ENCODE data around the gene IFIT1B. TPM values are rescaled to one million over a fixed set of nuclear protein-coding genes. Genes with fewer than 3 reads are reported as not detected.
"Not testable (repeated sequence)": the region's sequence is repeated elsewhere in the genome, so short reads cannot be mapped to it uniquely, and the experiment has no call there.

Gene IFIT1B
- total RNA-seq, 1 experiment from 2014 or later, result not detected

DNA sequence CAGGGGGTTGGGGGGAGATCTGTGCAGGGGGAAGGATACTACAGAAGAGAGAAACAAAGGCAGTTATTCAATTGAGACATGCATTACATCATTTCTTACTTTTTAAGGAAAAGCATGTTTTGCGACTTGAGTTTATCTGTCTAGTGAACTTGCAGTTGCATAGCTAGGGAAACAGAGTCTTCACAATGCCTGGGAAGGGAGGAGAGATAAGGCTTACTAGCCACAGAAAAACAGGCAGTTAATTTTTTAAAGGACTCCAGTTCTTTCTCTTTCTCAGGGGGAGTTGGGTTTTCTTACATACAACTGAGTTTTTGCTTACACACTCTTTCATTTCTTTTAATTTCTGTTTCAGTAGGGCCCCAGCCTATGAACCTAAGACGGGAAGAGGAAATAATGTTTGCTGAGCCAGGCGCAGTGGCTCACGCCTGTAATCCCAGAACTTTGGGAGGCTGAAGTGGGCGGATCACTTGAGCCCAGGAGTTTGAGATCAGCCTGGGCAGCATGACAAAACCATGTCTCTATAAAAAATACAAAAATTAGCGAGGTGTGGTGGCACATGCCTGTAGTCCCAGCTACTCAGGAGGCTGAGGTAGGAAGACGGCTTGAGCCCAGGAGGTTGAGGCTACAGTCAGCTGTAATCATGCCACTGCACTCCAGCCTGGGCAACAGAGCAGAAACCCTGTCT is 27.1 kb upstream of the IFIT1B start:
- H3K36me3 Mint-ChIP-seq; DNase-seq (ENCODE audit: low spot score); H3K4me3 Mint-ChIP-seq; ATAC-seq; H3K27me3 Mint-ChIP-seq (ENCODE audit: low read depth); CTCF ChIA-PET; POLR2A ChIA-PET: not testable (repeated sequence)
- peaks cover 66% of the 10 kb centered on the region for H3K4me1 Mint-ChIP-seq
- H3K9me3 Mint-ChIP-seq, result peaks cover 14% of the 10 kb centered on the region
- peak overlapping the region; percentile 95 for H3K27ac Mint-ChIP-seq

DNA sequence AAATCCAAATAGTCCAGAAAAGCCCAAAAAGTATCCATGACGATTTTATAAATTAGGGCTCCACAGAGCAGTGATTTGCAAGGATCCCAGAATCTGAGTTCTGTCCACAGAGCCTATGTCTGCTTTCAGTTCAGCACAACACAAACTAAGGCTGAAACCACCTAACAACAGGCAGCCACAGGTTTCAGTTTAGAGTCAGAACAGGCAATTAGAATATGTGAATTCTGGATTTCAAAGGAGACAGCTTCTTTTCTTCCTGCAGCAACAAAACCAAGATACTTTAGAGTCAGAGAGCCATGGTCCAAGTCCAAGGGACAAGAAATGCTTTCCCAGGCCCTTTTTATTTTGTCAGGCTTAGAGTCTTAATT is 26.5 kb upstream of the IFIT1B start:
- ChIA-PET POLR2A (no interaction called here), CTCF (interaction anchor here (0.9 to 1.8 kb wide), 2 partner anchors 18 to 38 kb away, joined by 3 to 8 read pairs; no protein-coding TSS in a partner anchor)
- no peak overlapping the region for H3K4me3 Mint-ChIP-seq
- DNase-seq (ENCODE audit: low spot score) (no peak), ATAC-seq (no peak)
- H3K27me3 Mint-ChIP-seq (ENCODE audit: low read depth), result no peaks in the 10 kb centered on the region
- H3K36me3 Mint-ChIP-seq, result peaks cover 8% of the 10 kb centered on the region
- peak overlapping the region; percentile 95 for H3K27ac Mint-ChIP-seq
- peaks cover 14% of the 10 kb centered on the region for H3K9me3 Mint-ChIP-seq
- TF ChIP-seq EMX1 (CRISPR knock-in tag; IDR thresholded peaks at IDR 0.05) (no peak), SP1 (CRISPR knock-in tag; conservative IDR thresholded peaks at IDR 0.05) (no peak), RELA (CRISPR knock-in tag; IDR thresholded peaks at IDR 0.05; ENCODE audit: borderline replicate concordance) (no peak)
- TF ChIP-seq, protein P1, sequence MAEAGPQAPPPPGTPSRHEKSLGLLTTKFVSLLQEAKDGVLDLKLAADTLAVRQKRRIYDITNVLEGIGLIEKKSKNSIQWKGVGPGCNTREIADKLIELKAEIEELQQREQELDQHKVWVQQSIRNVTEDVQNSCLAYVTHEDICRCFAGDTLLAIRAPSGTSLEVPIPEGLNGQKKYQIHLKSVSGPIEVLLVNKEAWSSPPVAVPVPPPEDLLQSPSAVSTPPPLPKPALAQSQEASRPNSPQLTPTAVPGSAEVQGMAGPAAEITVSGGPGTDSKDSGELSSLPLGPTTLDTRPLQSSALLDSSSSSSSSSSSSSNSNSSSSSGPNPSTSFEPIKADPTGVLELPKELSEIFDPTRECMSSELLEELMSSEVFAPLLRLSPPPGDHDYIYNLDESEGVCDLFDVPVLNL (CRISPR knock-in tag; IDR thresholded peaks at IDR 0.05; ENCODE audit: borderline replicate concordance, low read depth), result no peak
- TF ChIP-seq, protein P2, sequence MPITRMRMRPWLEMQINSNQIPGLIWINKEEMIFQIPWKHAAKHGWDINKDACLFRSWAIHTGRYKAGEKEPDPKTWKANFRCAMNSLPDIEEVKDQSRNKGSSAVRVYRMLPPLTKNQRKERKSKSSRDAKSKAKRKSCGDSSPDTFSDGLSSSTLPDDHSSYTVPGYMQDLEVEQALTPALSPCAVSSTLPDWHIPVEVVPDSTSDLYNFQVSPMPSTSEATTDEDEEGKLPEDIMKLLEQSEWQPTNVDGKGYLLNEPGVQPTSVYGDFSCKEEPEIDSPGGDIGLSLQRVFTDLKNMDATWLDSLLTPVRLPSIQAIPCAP (CRISPR knock-in tag; IDR thresholded peaks at IDR 0.05), result no peak
- TF ChIP-seq, protein P3, sequence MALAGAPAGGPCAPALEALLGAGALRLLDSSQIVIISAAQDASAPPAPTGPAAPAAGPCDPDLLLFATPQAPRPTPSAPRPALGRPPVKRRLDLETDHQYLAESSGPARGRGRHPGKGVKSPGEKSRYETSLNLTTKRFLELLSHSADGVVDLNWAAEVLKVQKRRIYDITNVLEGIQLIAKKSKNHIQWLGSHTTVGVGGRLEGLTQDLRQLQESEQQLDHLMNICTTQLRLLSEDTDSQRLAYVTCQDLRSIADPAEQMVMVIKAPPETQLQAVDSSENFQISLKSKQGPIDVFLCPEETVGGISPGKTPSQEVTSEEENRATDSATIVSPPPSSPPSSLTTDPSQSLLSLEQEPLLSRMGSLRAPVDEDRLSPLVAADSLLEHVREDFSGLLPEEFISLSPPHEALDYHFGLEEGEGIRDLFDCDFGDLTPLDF (CRISPR knock-in tag; IDR thresholded peaks at IDR 0.05), result no peak
- TF ChIP-seq, protein P4, sequence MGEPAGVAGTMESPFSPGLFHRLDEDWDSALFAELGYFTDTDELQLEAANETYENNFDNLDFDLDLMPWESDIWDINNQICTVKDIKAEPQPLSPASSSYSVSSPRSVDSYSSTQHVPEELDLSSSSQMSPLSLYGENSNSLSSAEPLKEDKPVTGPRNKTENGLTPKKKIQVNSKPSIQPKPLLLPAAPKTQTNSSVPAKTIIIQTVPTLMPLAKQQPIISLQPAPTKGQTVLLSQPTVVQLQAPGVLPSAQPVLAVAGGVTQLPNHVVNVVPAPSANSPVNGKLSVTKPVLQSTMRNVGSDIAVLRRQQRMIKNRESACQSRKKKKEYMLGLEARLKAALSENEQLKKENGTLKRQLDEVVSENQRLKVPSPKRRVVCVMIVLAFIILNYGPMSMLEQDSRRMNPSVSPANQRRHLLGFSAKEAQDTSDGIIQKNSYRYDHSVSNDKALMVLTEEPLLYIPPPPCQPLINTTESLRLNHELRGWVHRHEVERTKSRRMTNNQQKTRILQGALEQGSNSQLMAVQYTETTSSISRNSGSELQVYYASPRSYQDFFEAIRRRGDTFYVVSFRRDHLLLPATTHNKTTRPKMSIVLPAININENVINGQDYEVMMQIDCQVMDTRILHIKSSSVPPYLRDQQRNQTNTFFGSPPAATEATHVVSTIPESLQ (CRISPR knock-in tag; IDR thresholded peaks at IDR 0.05), result no peak
- H3K4me1 Mint-ChIP-seq, result peaks cover 60% of the 10 kb centered on the region

DNA sequence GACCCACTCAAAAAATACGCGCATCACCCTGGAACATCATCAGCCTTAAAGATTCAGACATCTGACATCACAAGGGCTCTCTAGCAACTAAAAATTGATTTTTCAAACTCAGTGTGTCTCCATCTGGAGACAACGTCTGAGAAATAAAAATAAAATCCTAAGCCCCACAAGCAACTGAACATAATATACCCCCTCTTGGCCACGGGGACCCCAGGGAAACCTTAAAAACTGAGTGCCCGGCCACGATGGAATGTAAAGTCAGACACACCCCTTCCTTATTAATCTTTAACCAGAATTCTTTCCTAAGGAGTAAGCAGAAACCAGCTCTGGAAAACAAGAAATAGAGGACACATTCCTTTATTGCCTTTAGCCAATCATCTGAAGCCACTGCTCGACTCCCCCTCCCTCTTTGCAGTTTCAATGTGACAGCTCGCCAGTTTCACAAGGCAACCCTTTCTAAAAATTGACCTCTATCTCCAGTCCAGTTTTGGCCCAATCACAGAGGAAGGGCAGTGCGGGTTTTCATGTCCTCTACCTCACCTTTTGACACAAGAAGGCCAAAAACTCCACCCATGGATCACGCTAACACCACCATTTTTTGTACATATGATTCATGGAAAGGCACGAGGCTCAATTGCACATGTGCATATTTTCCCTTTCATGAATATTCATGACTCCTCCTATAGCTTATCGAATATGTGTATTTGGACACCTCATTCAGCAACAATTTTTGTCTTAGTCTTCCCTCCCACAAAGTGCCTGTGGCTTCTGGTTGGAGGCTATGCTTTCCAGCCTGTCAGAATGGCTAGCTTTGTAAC is 25.9 kb upstream of the IFIT1B start:
- Mint-ChIP-seq H3K4me3 (no peak overlapping the region), H3K27me3 (ENCODE audit: low read depth) (no peaks in the 10 kb centered on the region), H3K4me1 (peaks cover 56% of the 10 kb centered on the region), H3K9me3 (peaks cover 17% of the 10 kb centered on the region), H3K27ac (peak overlapping the region; percentile 95), H3K36me3 (peaks cover 8% of the 10 kb centered on the region)
- POLR2A ChIA-PET, result no interaction called here
- CTCF ChIA-PET, result interaction anchor here (0.6 to 1.8 kb wide), 4 partner anchors 17 to 71 kb away, joined by 3 to 8 read pairs (median 3); no protein-coding TSS in a partner anchor
- DNase-seq (ENCODE audit: low spot score), result no peak
- no peak for ATAC-seq
- TF ChIP-seq TEAD1 (CRISPR knock-in tag; IDR thresholded peaks at IDR 0.05) (no peak), ETV6 (CRISPR knock-in tag; IDR thresholded peaks at IDR 0.05) (no peak), GABPB1 (CRISPR knock-in tag; IDR thresholded peaks at IDR 0.05) (no peak), ZNF263 (CRISPR knock-in tag; IDR thresholded peaks at IDR 0.05; ENCODE audit: low read depth) (no peak), EMX1 (CRISPR knock-in tag; IDR thresholded peaks at IDR 0.05) (no peak), FOXJ3 (CRISPR knock-in tag; IDR thresholded peaks at IDR 0.05; ENCODE audit: borderline replicate concordance) (no peak), RORB (CRISPR knock-in tag; IDR thresholded peaks at IDR 0.05) (no peak), FOXP1 (CRISPR knock-in tag; IDR thresholded peaks at IDR 0.05; ENCODE audit: borderline replicate concordance) (no peak)
- TF ChIP-seq, protein P5, sequence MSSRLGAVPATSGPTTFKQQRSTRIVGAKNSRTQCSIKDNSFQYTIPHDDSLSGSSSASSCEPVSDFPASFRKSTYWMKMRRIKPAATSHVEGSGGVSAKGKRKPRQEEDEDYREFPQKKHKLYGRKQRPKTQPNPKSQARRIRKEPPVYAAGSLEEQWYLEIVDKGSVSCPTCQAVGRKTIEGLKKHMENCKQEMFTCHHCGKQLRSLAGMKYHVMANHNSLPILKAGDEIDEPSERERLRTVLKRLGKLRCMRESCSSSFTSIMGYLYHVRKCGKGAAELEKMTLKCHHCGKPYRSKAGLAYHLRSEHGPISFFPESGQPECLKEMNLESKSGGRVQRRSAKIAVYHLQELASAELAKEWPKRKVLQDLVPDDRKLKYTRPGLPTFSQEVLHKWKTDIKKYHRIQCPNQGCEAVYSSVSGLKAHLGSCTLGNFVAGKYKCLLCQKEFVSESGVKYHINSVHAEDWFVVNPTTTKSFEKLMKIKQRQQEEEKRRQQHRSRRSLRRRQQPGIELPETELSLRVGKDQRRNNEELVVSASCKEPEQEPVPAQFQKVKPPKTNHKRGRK (CRISPR knock-in tag; IDR thresholded peaks at IDR 0.05; ENCODE audit: borderline replicate concordance), result no peak
- TF ChIP-seq, protein P6, sequence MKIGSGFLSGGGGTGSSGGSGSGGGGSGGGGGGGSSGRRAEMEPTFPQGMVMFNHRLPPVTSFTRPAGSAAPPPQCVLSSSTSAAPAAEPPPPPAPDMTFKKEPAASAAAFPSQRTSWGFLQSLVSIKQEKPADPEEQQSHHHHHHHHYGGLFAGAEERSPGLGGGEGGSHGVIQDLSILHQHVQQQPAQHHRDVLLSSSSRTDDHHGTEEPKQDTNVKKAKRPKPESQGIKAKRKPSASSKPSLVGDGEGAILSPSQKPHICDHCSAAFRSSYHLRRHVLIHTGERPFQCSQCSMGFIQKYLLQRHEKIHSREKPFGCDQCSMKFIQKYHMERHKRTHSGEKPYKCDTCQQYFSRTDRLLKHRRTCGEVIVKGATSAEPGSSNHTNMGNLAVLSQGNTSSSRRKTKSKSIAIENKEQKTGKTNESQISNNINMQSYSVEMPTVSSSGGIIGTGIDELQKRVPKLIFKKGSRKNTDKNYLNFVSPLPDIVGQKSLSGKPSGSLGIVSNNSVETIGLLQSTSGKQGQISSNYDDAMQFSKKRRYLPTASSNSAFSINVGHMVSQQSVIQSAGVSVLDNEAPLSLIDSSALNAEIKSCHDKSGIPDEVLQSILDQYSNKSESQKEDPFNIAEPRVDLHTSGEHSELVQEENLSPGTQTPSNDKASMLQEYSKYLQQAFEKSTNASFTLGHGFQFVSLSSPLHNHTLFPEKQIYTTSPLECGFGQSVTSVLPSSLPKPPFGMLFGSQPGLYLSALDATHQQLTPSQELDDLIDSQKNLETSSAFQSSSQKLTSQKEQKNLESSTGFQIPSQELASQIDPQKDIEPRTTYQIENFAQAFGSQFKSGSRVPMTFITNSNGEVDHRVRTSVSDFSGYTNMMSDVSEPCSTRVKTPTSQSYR (CRISPR knock-in tag; IDR thresholded peaks at IDR 0.05), result no peak
- TF ChIP-seq, protein P2 (CRISPR knock-in tag; IDR thresholded peaks at IDR 0.05), result no peak
- TF ChIP-seq, protein P7, sequence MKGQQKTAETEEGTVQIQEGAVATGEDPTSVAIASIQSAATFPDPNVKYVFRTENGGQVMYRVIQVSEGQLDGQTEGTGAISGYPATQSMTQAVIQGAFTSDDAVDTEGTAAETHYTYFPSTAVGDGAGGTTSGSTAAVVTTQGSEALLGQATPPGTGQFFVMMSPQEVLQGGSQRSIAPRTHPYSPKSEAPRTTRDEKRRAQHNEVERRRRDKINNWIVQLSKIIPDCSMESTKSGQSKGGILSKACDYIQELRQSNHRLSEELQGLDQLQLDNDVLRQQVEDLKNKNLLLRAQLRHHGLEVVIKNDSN (CRISPR knock-in tag; IDR thresholded peaks at IDR 0.05), result no peak

All from WTC11 (cell line).